Gastroesophageal sphincter (tissue), 3 donors: Measurements from ENCODE around the gene WNT11.

ENCODE experiments used
- CTCF ChIP-seq, 4 experiments: fragments of 200-600 bp in 2 of 4; fragments of 450-650 bp in 2 of 4; sonication (generic) in 1 of 4; IDR thresholded peaks; one replicate each; pipeline ENCODE4 v1.5.1; 2017 to 2019; ENCODE audit warnings: antibody characterized with exemption in 4 of 4, mild to moderate bottlenecking in 2 of 4, moderate library complexity in 2 of 4
- EP300 ChIP-seq: sonication (generic); formaldehyde crosslinking; IDR thresholded peaks from one replicate; pipeline ENCODE4 v1.6.1; 2017; ENCODE audit warnings: antibody characterized with exemption, mild to moderate bottlenecking
- POLR2A ChIP-seq, 2 donors: fragments of 450-650 bp; IDR thresholded peaks; one replicate each; pipeline ENCODE4 v1.6.1; 2017; ENCODE audit warnings: antibody characterized with exemption in 2 of 2, mild to moderate bottlenecking in 2 of 2, moderate library complexity in 1 of 2

GRCh38 chr11:76214186-76214585 is 7.9 kb upstream of the WNT11 start:
- TF ChIP-seq CTCF (IDR thresholded peaks at IDR 0.05) (no peak), POLR2A (IDR thresholded peaks at IDR 0.05) (no peak), EP300 (no peak)
